IMR-90 (cell line): ENCODE results near the gene PRKCSH. TPM values are rescaled to one million over a fixed set of nuclear protein-coding genes. Genes with fewer than 3 reads are reported as not detected.

Source experiments
- ELK1 ChIP-seq: fragments of 150-350 bp; IDR thresholded peaks from 2 replicates; pipeline ENCODE4 v1.6.1; 2016; ENCODE audit warnings: low read depth, mild to moderate bottlenecking, low read length, moderate library complexity, borderline replicate concordance
- FOS ChIP-seq: fragments of 150-350 bp; IDR thresholded peaks from 2 replicates; pipeline ENCODE4 v1.6.1; 2016; ENCODE audit warnings: low read depth, low read length
- NFE2L2 ChIP-seq: fragments of 150-350 bp; IDR thresholded peaks from 2 replicates; pipeline ENCODE4 v1.6.1; 2016; ENCODE audit warnings: low read depth, mild to moderate bottlenecking, low read length
- RAD21 ChIP-seq: IDR thresholded peaks from 2 replicates; pipeline ENCODE4 v1.6.1; 2012; ENCODE audit warnings: low read length, improper control_type of control experiment
- RCOR1 ChIP-seq: IDR thresholded peaks from 2 replicates; pipeline ENCODE4 v1.6.1; 2012; ENCODE audit warnings: mild to moderate bottlenecking, low read length, improper control_type of control experiment; ENCODE audit not compliant: insufficient replicate concordance
- RFX5 ChIP-seq: IDR thresholded peaks from 2 replicates; pipeline ENCODE4 v1.8.0; 2012; ENCODE audit warnings: low read depth, mild to moderate bottlenecking, low read length, moderate library complexity
- polyA plus RNA-seq, 3 experiments: library from polyadenylated mRNA; depleted of rRNA; stranded (reverse); fragments of >200 nt; gene quantifications; 2 replicates each; pipeline ENCODE4 v1.2.3, GENCODE V29; 2012; ENCODE audit warnings: low replicate concordance in 1 of 3
- total RNA-seq: library from RNA; depleted of rRNA; stranded (reverse); fragments of >200 nt; gene quantifications from 2 replicates; pipeline ENCODE4 v1.2.3, GENCODE V29; 2012

PRKCSH gene
- total and polyA plus RNA-seq, 2 of the 4 experiments (the other 2 are of a cell fraction) = 36.0 to 252 TPM

GRCh38 chr19:11499220-11499726 is 63.8 kb downstream of the PRKCSH start (continued):
- TF ChIP-seq ELK1 = no peak
- TF ChIP-seq NFE2L2 = no peak
- no peak for TF ChIP-seq RAD21
- no peak for TF ChIP-seq RCOR1
- no peak for TF ChIP-seq RFX5
- TF ChIP-seq FOS = no peak
